SK-N-SH (cell line): ENCODE data around the gene NT5M.

ENCODE experiments used
- EP300 ChIP-seq, 2 experiments: IDR thresholded peaks; 2 replicates each; pipeline versions ENCODE4 v1.4.0 to v1.6.1; 2012; ENCODE audit warnings: borderline replicate concordance in 1 of 2, low read depth in 1 of 2, low read length in 1 of 2
- MAX ChIP-seq: IDR thresholded peaks from 2 replicates; pipeline ENCODE4 v1.4.0; 2012; ENCODE audit warnings: low read depth
- RAD21 ChIP-seq: IDR thresholded peaks from 2 replicates; pipeline ENCODE4 v1.6.1; 2012; ENCODE audit warnings: mild to moderate bottlenecking, low read length
- SIN3A ChIP-seq: IDR thresholded peaks from 2 replicates; pipeline ENCODE4 v1.6.1; 2012; ENCODE audit warnings: low read depth, mild to moderate bottlenecking, low read length, moderate library complexity, borderline replicate concordance
- USF1 ChIP-seq: IDR thresholded peaks from 2 replicates; pipeline ENCODE4 v1.4.0; 2012; ENCODE audit warnings: low read depth, borderline replicate concordance
- TF ChIP-seq, protein P1 (sequence below): fragments of 200-600 bp; sonication (generic); IDR thresholded peaks from 2 replicates; pipeline ENCODE4 v1.6.1; 2017; ENCODE audit warnings: antibody characterized with exemption, mild to moderate bottlenecking, moderate library complexity

DNA sequence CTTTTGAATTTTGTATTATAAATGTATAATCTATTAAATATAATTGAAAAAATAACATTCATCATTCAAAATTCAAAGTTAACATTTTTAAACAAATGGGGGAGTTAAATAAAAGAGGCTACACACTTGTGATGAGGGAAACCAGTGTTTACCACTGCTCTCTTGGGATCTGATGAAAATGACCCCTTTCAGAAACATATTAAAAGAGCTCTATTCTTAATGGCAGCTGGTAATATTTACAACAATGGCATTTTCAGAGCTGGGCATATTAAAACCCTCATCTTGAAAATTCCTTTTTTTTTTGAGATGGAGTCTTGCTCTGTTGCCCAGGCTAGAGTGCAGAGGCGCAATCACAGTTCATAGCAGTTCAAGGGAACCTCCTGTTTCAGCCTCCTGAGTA is 46.9 kb upstream of the NT5M start:
- TF ChIP-seq EP300 (IDR thresholded peaks at IDR 0.05; ENCODE audit: borderline replicate concordance in 1 of 2, low read depth in 1 of 2, low read length in 1 of 2) (no peak), RAD21 (no peak), USF1 (no peak), MAX (no peak), SIN3A (no peak)
- TF ChIP-seq, protein P1, sequence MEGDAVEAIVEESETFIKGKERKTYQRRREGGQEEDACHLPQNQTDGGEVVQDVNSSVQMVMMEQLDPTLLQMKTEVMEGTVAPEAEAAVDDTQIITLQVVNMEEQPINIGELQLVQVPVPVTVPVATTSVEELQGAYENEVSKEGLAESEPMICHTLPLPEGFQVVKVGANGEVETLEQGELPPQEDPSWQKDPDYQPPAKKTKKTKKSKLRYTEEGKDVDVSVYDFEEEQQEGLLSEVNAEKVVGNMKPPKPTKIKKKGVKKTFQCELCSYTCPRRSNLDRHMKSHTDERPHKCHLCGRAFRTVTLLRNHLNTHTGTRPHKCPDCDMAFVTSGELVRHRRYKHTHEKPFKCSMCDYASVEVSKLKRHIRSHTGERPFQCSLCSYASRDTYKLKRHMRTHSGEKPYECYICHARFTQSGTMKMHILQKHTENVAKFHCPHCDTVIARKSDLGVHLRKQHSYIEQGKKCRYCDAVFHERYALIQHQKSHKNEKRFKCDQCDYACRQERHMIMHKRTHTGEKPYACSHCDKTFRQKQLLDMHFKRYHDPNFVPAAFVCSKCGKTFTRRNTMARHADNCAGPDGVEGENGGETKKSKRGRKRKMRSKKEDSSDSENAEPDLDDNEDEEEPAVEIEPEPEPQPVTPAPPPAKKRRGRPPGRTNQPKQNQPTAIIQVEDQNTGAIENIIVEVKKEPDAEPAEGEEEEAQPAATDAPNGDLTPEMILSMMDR = no peak
